Cardiac septum (tissue), 1 donor: ENCODE measurements around the gene SKI. TPM values are rescaled to one million over a fixed set of nuclear protein-coding genes. Genes with fewer than 3 reads are reported as not detected.

Experiments used
- DNase-seq: peaks from one replicate; pipeline ENCODE4 v3.0.0-alpha.2; 2020; ENCODE audit warnings: low spot score
- intact Hi-C: fragments of 100-400 bp; cut with DNase I; formaldehyde crosslinking; loops from one replicate; pipeline ENCODE4 v1.14.0; 2022
- total RNA-seq: library from RNA; stranded (reverse); fragmentation: NEBNext Ultra II Directional; extraction: Animal tissue kit (Norgen Biotek cat#: 25700); gene quantifications from one replicate; pipeline ENCODE4 v1.2.1, GENCODE V29; 2021
- donor health status: DM: no; HTN: no; CAD: no.

The SKI gene
- total RNA-seq, 1 donor from 2014 or later: 39.9 TPM

GRCh38 chr1:2340086-2340917 is 112.2 kb downstream of the SKI start:
- intact Hi-C loops: no loop called here
- no peak for DNase-seq

- intact Hi-C loops: no loop called here
- no peak for DNase-seq
These were observed 112.8 kb downstream of the SKI start for GRCh38 chr1:2340918-2341254.

- no peak for DNase-seq
- intact Hi-C loops: no loop called here
These were observed 113.7 kb downstream of the SKI start for GRCh38 chr1:2341706-2342383.

GRCh38 chr1:2342384-2343022 is 114.4 kb downstream of the SKI start:
- no peak for DNase-seq
- intact Hi-C loops: no loop called here

GRCh38 chr1:2343023-2343935 is 115.2 kb downstream of the SKI start:
- no peak for DNase-seq
- intact Hi-C loops: no loop called here

- no peak for DNase-seq
- intact Hi-C loops: no loop called here
These were observed 116.1 kb downstream of the SKI start for GRCh38 chr1:2344121-2344681.

GRCh38 chr1:2344744-2345296 is 116.7 kb downstream of the SKI start:
- no peak for DNase-seq
- intact Hi-C loops: no loop called here

GRCh38 chr1:2345297-2346075 is 117.4 kb downstream of the SKI start:
- DNase-seq: peak; percentile 46
- intact Hi-C loops: no loop called here

- peak; percentile 59 for DNase-seq
- intact Hi-C loops: no loop called here
These were observed 118.7 kb downstream of the SKI start for GRCh38 chr1:2346691-2347408.

GRCh38 chr1:2347409-2347785 is 119.3 kb downstream of the SKI start:
- intact Hi-C loops: no loop called here
- no peak for DNase-seq

- intact Hi-C loops: no loop called here
These were observed 119.8 kb downstream of the SKI start for GRCh38 chr1:2347896-2348295.

GRCh38 chr1:2348346-2349325 is 120.5 kb downstream of the SKI start:
- DNase-seq: peak; percentile 59
- intact Hi-C loops: no loop called here

More at GRCh38 chr1:2347896-2348295, 119.8 kb downstream of the SKI start:
- peak; percentile 41 for DNase-seq

GRCh38 chr1:2349806-2350205 is 121.7 kb downstream of the SKI start:
- peak; percentile 43 for DNase-seq
- intact Hi-C loops: no loop called here

GRCh38 chr1:2350501-2350900 is 122.4 kb downstream of the SKI start:
- peak; percentile 56 for DNase-seq
- intact Hi-C loops: no loop called here

GRCh38 chr1:2350911-2351655 is 123.0 kb downstream of the SKI start:
- DNase-seq: peak; percentile 56
- intact Hi-C loops: no loop called here

GRCh38 chr1:2351723-2352122 is 123.6 kb downstream of the SKI start:
- peak; percentile 46 for DNase-seq
- intact Hi-C loops: no loop called here
